Stimulated activated memory B cell treated with anti-CD40 and anti-IgM and Interleukin-4, amounts not matched to agents 10 μg/mL and 1 μg/mL and 100 μg/mL, for 72 hours (primary cell): ENCODE measurements around the gene KNCN.
A peak's percentile ranks its signal among the peaks of the same experiment; 100 is the strongest.

ENCODE experiments used
- ATAC-seq: fragments of 150-1000 bp; cut with Tn5 transposase; 2 replicates; pipeline ENCODE4 v1.10.0; 2021
- H3K27ac Mint-ChIP-seq: one replicate; pipeline ENCODE4 v1.8.0; 2022; ENCODE audit warnings: mild to moderate bottlenecking, mixed read lengths
- H3K27me3 Mint-ChIP-seq: one replicate; pipeline ENCODE4 v1.8.0; 2022; ENCODE audit warnings: mixed read lengths
- H3K36me3 Mint-ChIP-seq: one replicate; pipeline ENCODE4 v1.8.0; 2022; ENCODE audit warnings: mixed read lengths
- H3K4me1 Mint-ChIP-seq: one replicate; pipeline ENCODE4 v1.8.0; 2022; ENCODE audit warnings: mixed read lengths
- H3K4me3 Mint-ChIP-seq: one replicate; pipeline ENCODE4 v1.8.0; 2022; ENCODE audit warnings: mild to moderate bottlenecking, moderate library complexity, mixed read lengths
- H3K9me3 Mint-ChIP-seq: one replicate; pipeline ENCODE4 v1.8.0; 2022; ENCODE audit warnings: mixed read lengths

The KNCN gene

GRCh38 chr1:46538147-46538546, 13.3 kb downstream of the KNCN start:
- H3K9me3 Mint-ChIP-seq, result peaks cover 4% of the 10 kb centered on the region
- peaks cover 6% of the 10 kb centered on the region for H3K4me1 Mint-ChIP-seq
- no peak overlapping the region for H3K4me3 Mint-ChIP-seq
- no peak for ATAC-seq
- H3K27ac Mint-ChIP-seq, result no peak overlapping the region
- H3K27me3 Mint-ChIP-seq, result peaks cover 57% of the 10 kb centered on the region
- no peaks in the 10 kb centered on the region for H3K36me3 Mint-ChIP-seq

- no peak for ATAC-seq
- Mint-ChIP-seq H3K4me3 (no peak overlapping the region), H3K9me3 (peaks cover 4% of the 10 kb centered on the region), H3K36me3 (no peaks in the 10 kb centered on the region), H3K4me1 (peaks cover 6% of the 10 kb centered on the region), H3K27ac (no peak overlapping the region), H3K27me3 (peaks cover 52% of the 10 kb centered on the region)
Measured at GRCh38 chr1:46537651-46538050, 13.8 kb downstream of the KNCN start.

GRCh38 chr1:46536527-46536926, 14.9 kb downstream of the KNCN start:
- Mint-ChIP-seq H3K4me1 (peaks cover 6% of the 10 kb centered on the region), H3K27ac (no peak overlapping the region), H3K4me3 (no peak overlapping the region), H3K27me3 (peaks cover 50% of the 10 kb centered on the region), H3K36me3 (no peaks in the 10 kb centered on the region), H3K9me3 (peaks cover 4% of the 10 kb centered on the region)
- ATAC-seq, result no peak

GRCh38 chr1:46535063-46535462, 16.4 kb downstream of the KNCN start:
- Mint-ChIP-seq H3K4me3 (no peak overlapping the region), H3K27me3 (peaks cover 53% of the 10 kb centered on the region), H3K9me3 (peaks cover 4% of the 10 kb centered on the region), H3K27ac (no peak overlapping the region), H3K4me1 (peaks cover 6% of the 10 kb centered on the region), H3K36me3 (no peaks in the 10 kb centered on the region)
- no peak for ATAC-seq

- peak; percentile 61 for ATAC-seq
- peaks cover 6% of the 10 kb centered on the region for H3K4me1 Mint-ChIP-seq
- H3K36me3 Mint-ChIP-seq, result no peaks in the 10 kb centered on the region
- no peak overlapping the region for H3K27ac Mint-ChIP-seq
- H3K4me3 Mint-ChIP-seq, result peak overlapping the region; percentile 71
- peaks cover 4% of the 10 kb centered on the region for H3K9me3 Mint-ChIP-seq
- peaks cover 65% of the 10 kb centered on the region for H3K27me3 Mint-ChIP-seq
Measured at GRCh38 chr1:46533179-46533864, 18.1 kb downstream of the KNCN start.

- Mint-ChIP-seq H3K4me1 (peaks cover 6% of the 10 kb centered on the region), H3K27ac (no peak overlapping the region), H3K9me3 (peaks cover 4% of the 10 kb centered on the region), H3K36me3 (no peaks in the 10 kb centered on the region), H3K27me3 (peaks cover 68% of the 10 kb centered on the region), H3K4me3 (no peak overlapping the region)
- peak; percentile 79 for ATAC-seq
Measured at GRCh38 chr1:46532498-46533178, 18.8 kb downstream of the KNCN start.

- peaks cover 67% of the 10 kb centered on the region for H3K27me3 Mint-ChIP-seq
- H3K27ac Mint-ChIP-seq, result no peak overlapping the region
- H3K9me3 Mint-ChIP-seq, result peaks cover 4% of the 10 kb centered on the region
- H3K4me1 Mint-ChIP-seq, result peaks cover 6% of the 10 kb centered on the region
- no peaks in the 10 kb centered on the region for H3K36me3 Mint-ChIP-seq
- no peak for ATAC-seq
- no peak overlapping the region for H3K4me3 Mint-ChIP-seq
Measured at GRCh38 chr1:46532095-46532494, 19.4 kb downstream of the KNCN start.

- Mint-ChIP-seq H3K4me1 (peaks cover 6% of the 10 kb centered on the region), H3K27me3 (peaks cover 67% of the 10 kb centered on the region), H3K9me3 (no peaks in the 10 kb centered on the region), H3K36me3 (no peaks in the 10 kb centered on the region), H3K4me3 (no peak overlapping the region), H3K27ac (no peak overlapping the region)
- no peak for ATAC-seq
Measured at GRCh38 chr1:46530791-46531409, 20.5 kb downstream of the KNCN start.

GRCh38 chr1:46530311-46530710, 21.1 kb downstream of the KNCN start:
- ATAC-seq, result no peak
- Mint-ChIP-seq H3K36me3 (no peaks in the 10 kb centered on the region), H3K27me3 (peaks cover 73% of the 10 kb centered on the region), H3K27ac (no peak overlapping the region), H3K4me3 (no peak overlapping the region), H3K9me3 (no peaks in the 10 kb centered on the region), H3K4me1 (peaks cover 6% of the 10 kb centered on the region)

GRCh38 chr1:46529031-46529630, 22.3 kb downstream of the KNCN start:
- Mint-ChIP-seq H3K4me3 (no peak overlapping the region), H3K27ac (no peak overlapping the region), H3K36me3 (no peaks in the 10 kb centered on the region), H3K27me3 (peaks cover 82% of the 10 kb centered on the region), H3K9me3 (no peaks in the 10 kb centered on the region), H3K4me1 (peaks cover 6% of the 10 kb centered on the region)
- ATAC-seq, result no peak

- H3K4me1 Mint-ChIP-seq, result peaks cover under 1% of the 10 kb centered on the region
- H3K27me3 Mint-ChIP-seq, result peaks cover 75% of the 10 kb centered on the region
- no peak overlapping the region for H3K4me3 Mint-ChIP-seq
- no peak overlapping the region for H3K27ac Mint-ChIP-seq
- no peaks in the 10 kb centered on the region for H3K36me3 Mint-ChIP-seq
- no peaks in the 10 kb centered on the region for H3K9me3 Mint-ChIP-seq
- ATAC-seq, result no peak
Measured at GRCh38 chr1:46528297-46528955, 23.0 kb downstream of the KNCN start.

- no peak overlapping the region for H3K4me3 Mint-ChIP-seq
- H3K9me3 Mint-ChIP-seq, result no peaks in the 10 kb centered on the region
- H3K36me3 Mint-ChIP-seq, result no peaks in the 10 kb centered on the region
- ATAC-seq, result peak; percentile 60
- peaks cover 74% of the 10 kb centered on the region for H3K27me3 Mint-ChIP-seq
- no peak overlapping the region for H3K27ac Mint-ChIP-seq
- no peaks in the 10 kb centered on the region for H3K4me1 Mint-ChIP-seq
Measured at GRCh38 chr1:46527474-46528296, 23.8 kb downstream of the KNCN start.

- Mint-ChIP-seq H3K36me3 (no peaks in the 10 kb centered on the region), H3K9me3 (no peaks in the 10 kb centered on the region), H3K27ac (no peak overlapping the region), H3K27me3 (peaks cover 69% of the 10 kb centered on the region), H3K4me1 (no peaks in the 10 kb centered on the region), H3K4me3 (no peak overlapping the region)
- ATAC-seq, result no peak
Measured at GRCh38 chr1:46526691-46527291, 24.7 kb downstream of the KNCN start.

- Mint-ChIP-seq H3K36me3 (no peaks in the 10 kb centered on the region), H3K9me3 (no peaks in the 10 kb centered on the region), H3K4me1 (no peaks in the 10 kb centered on the region), H3K4me3 (no peak overlapping the region), H3K27ac (no peak overlapping the region), H3K27me3 (peaks cover 63% of the 10 kb centered on the region)
- no peak for ATAC-seq
Measured at GRCh38 chr1:46526013-46526690, 25.3 kb downstream of the KNCN start.
